HG03039 (cell line): ENCODE measurements around the gene SLC26A11.

Experiments
- ATAC-seq: cut with Tn5 transposase; IDR thresholded peaks from one replicate; pipeline ENCODE4 v1.9.1; 2021; ENCODE audit warnings: mild to moderate bottlenecking, moderate library complexity; ENCODE audit not compliant: unreplicated experiment

Gene SLC26A11

GRCh38 chr17:80216473-80217456 lies 3.5 kb upstream of the SLC26A11 start:
- no peak for ATAC-seq

GRCh38 chr17:80217703-80218362 lies 2.4 kb upstream of the SLC26A11 start:
- no peak for ATAC-seq

GRCh38 chr17:80218391-80218790 lies 1.8 kb upstream of the SLC26A11 start:
- ATAC-seq, result no peak

- ATAC-seq, result peak; percentile 39
Observed at GRCh38 chr17:80219013-80219762, 1.0 kb upstream of the SLC26A11 start.

- ATAC-seq, result no peak
Observed at GRCh38 chr17:80219763-80220053, 519 bp upstream of the SLC26A11 start.

GRCh38 chr17:80220736-80221215 lies 549 bp downstream of the SLC26A11 start:
- ATAC-seq, result no peak

- no peak for ATAC-seq
Observed at GRCh38 chr17:80221351-80222105, 1.3 kb downstream of the SLC26A11 start.

GRCh38 chr17:80222376-80223141 lies 2.3 kb downstream of the SLC26A11 start:
- ATAC-seq, result no peak

GRCh38 chr17:80223142-80223815 lies 3.1 kb downstream of the SLC26A11 start:
- no peak for ATAC-seq

GRCh38 chr17:80223838-80224497 lies 3.7 kb downstream of the SLC26A11 start:
- no peak for ATAC-seq

GRCh38 chr17:80224683-80225082 lies 4.5 kb downstream of the SLC26A11 start:
- ATAC-seq, result no peak

GRCh38 chr17:80225230-80225629 lies 5.0 kb downstream of the SLC26A11 start:
- ATAC-seq, result no peak

GRCh38 chr17:80227156-80227555 lies 6.9 kb downstream of the SLC26A11 start:
- no peak for ATAC-seq

GRCh38 chr17:80227666-80228065 lies 7.4 kb downstream of the SLC26A11 start:
- no peak for ATAC-seq

GRCh38 chr17:80228477-80228876 lies 8.2 kb downstream of the SLC26A11 start:
- no peak for ATAC-seq

- ATAC-seq, result no peak
Observed at GRCh38 chr17:80229011-80229410, 8.8 kb downstream of the SLC26A11 start.

- ATAC-seq, result no peak
Observed at GRCh38 chr17:80232438-80232837, 12.2 kb downstream of the SLC26A11 start.

- ATAC-seq, result no peak
Observed at GRCh38 chr17:80233202-80233601, 13.0 kb downstream of the SLC26A11 start.

GRCh38 chr17:80236911-80237310 lies 16.7 kb downstream of the SLC26A11 start:
- no peak for ATAC-seq
